Activated CD8-positive, alpha-beta T cell treated with anti-CD3 and anti-CD28 coated beads for 36 hours (primary cell): ENCODE results near the gene ZDHHC3. TPM values are rescaled to one million over a fixed set of nuclear protein-coding genes. Genes with fewer than 3 reads are reported as not detected.

Experiments used
- ATAC-seq: fragments of 200-7000 bp; cut with Tn5 transposase; one replicate; pipeline ENCODE4 v1.10.0; 2021; ENCODE audit warnings: mild to moderate bottlenecking, moderate library complexity
- CTCF ChIA-PET: fragments of 350-600 bp; sonication (Branson Sonifier 250); formaldehyde crosslinking; loops from one replicate; lab custom pipeline; 2021; ENCODE audit warnings: antibody characterized with exemption; lab: Charles Lee
- POLR2A ChIA-PET: fragments of 350-600 bp; sonication (Branson Sonifier 250); formaldehyde crosslinking; loops from one replicate; lab custom pipeline; 2021; ENCODE audit warnings: antibody characterized with exemption; lab: Charles Lee
- DNase-seq: peaks from one replicate; pipeline ENCODE4 v3.0.0-alpha.2; 2020
- H3K27ac Mint-ChIP-seq: one replicate; pipeline ENCODE4 v1.8.0; 2021; ENCODE audit warnings: mild to moderate bottlenecking, mixed read lengths
- H3K27me3 Mint-ChIP-seq: one replicate; pipeline ENCODE4 v1.8.0; 2021; ENCODE audit warnings: mixed read lengths
- H3K36me3 Mint-ChIP-seq: one replicate; pipeline ENCODE4 v1.8.0; 2021; ENCODE audit warnings: low read depth, mixed read lengths
- H3K4me1 Mint-ChIP-seq: one replicate; pipeline ENCODE4 v1.8.0; 2021; ENCODE audit warnings: low read depth, mixed read lengths
- H3K4me3 Mint-ChIP-seq: one replicate; pipeline ENCODE4 v1.8.0; 2021; ENCODE audit warnings: mild to moderate bottlenecking, moderate library complexity, mixed read lengths
- H3K9me3 Mint-ChIP-seq: one replicate; pipeline ENCODE4 v1.8.0; 2021; ENCODE audit warnings: mixed read lengths
- intact Hi-C: fragments of 100-400 bp; cut with micrococcal nuclease; formaldehyde crosslinking; loops from one replicate; pipeline ENCODE4 v1.10.0; 2022
- total RNA-seq, 2 experiments: library from RNA; stranded (reverse); gene quantifications; one replicate each; pipeline ENCODE4 v1.2.3, GENCODE V29; 2021
- TF ChIP-seq, protein P1 (sequence below): fragments of 200-600 bp; IDR thresholded peaks from one replicate; pipeline ENCODE4 v1.8.0; 2022; ENCODE audit warnings: antibody characterized with exemption, mild to moderate bottlenecking

The ZDHHC3 gene
- total RNA-seq, 2 experiments from 2014 or later, result 28.6 to 36.0 TPM

DNA sequence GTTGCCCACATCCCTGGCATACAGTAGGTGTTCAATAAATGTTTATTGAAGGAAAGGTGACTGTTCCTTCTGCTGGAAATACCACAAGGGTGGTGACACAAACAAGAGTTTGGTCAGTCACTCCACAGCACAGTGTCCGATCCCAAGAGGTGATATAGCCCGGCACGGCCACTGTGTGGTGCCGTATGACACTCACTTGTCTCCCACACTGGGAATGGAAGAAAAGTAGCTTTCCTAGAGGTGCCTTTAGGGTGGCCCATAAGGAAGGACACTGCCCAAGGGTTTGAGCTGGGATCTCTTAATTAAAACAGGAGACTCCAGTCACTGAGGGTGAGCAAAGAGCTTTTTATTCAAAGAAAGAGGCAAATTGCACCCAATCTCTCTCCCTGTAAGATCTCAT lies 61.0 kb downstream of the ZDHHC3 start:
- Mint-ChIP-seq H3K4me1 (no peaks in the 10 kb centered on the region), H3K9me3 (no peaks in the 10 kb centered on the region), H3K27ac (no peak overlapping the region), H3K4me3 (no peak overlapping the region), H3K27me3 (peaks cover 2% of the 10 kb centered on the region), H3K36me3 (no peaks in the 10 kb centered on the region)
- ChIA-PET POLR2A (no interaction called here), CTCF (interaction anchor here (0.9 to 3.5 kb wide), 11 partner anchors 10 to 400 kb away, joined by 3 to 23 read pairs (median 3); partner anchors contain the start of genes KIAA1143 and KIF15)
- intact Hi-C loops, result no loop called here
- DNase-seq, result no peak
- TF ChIP-seq, protein P1, sequence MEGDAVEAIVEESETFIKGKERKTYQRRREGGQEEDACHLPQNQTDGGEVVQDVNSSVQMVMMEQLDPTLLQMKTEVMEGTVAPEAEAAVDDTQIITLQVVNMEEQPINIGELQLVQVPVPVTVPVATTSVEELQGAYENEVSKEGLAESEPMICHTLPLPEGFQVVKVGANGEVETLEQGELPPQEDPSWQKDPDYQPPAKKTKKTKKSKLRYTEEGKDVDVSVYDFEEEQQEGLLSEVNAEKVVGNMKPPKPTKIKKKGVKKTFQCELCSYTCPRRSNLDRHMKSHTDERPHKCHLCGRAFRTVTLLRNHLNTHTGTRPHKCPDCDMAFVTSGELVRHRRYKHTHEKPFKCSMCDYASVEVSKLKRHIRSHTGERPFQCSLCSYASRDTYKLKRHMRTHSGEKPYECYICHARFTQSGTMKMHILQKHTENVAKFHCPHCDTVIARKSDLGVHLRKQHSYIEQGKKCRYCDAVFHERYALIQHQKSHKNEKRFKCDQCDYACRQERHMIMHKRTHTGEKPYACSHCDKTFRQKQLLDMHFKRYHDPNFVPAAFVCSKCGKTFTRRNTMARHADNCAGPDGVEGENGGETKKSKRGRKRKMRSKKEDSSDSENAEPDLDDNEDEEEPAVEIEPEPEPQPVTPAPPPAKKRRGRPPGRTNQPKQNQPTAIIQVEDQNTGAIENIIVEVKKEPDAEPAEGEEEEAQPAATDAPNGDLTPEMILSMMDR, result no peak
- no peak for ATAC-seq

DNA sequence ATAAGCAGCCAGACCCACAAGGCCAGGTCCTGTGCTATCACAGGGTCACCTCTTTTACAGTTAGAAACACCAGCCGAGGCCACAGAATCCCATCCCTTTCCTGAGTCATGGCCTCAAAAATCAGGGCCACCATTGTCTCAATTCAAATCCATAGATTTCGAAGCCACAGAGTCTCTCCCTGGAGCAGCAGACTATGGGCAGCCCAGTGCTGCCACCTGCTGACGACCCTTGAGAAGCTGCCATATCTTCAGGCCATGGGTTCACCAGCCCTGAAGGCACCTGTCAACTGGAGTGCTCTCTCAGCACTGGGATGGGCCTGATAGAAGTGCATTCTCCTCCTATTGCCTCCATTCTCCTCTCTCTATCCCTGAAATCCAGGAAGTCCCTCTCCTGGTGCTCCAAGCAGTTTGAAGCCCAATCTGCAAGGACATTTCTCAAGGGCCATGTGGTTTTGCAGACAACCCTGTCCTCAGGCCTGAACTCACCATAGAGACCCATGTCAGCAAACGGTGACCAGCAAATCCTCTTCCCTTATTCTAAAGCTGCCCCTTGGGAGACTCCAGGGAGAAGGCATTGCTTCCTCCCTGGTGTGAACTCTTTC lies 62.0 kb downstream of the ZDHHC3 start:
- CTCF ChIA-PET, result interaction anchor here (0.6 to 3.5 kb wide), 21 partner anchors 8 to 399 kb away, joined by 3 to 23 read pairs (median 3); partner anchors contain the start of genes KIAA1143 and KIF15
- POLR2A ChIA-PET, result no interaction called here
- Mint-ChIP-seq H3K9me3 (no peaks in the 10 kb centered on the region), H3K27me3 (peaks cover 6% of the 10 kb centered on the region), H3K4me1 (no peaks in the 10 kb centered on the region), H3K36me3 (no peaks in the 10 kb centered on the region), H3K27ac (no peak overlapping the region), H3K4me3 (no peak overlapping the region)
- intact Hi-C loops, result loop anchor here (2.0 kb wide), 1 partner anchor 381 kb away; no protein-coding TSS in a partner anchor
- peak; percentile 83 for ATAC-seq
- TF ChIP-seq, protein P1, result peak; percentile 78
- peak; percentile 77 for DNase-seq

DNA sequence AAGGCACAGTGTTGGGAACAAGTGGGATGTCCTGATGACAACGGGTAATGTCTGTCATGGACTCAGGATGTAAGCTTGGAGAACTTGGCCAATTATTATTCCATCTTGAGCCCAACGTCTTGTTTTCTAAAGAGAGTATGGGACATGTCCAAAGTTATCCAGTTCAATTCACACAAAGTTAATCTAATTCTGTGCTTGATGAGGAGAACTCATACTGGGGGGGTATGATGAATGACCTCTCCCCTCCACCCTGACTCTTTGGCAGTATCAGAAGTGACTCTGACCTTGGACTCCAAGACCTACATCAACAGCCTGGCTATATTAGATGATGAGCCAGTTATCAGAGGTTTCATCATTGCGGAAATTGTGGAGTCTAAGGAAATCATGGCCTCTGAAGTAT lies 65.3 kb downstream of the ZDHHC3 start:
- intact Hi-C loops, result no loop called here
- Mint-ChIP-seq H3K36me3 (no peaks in the 10 kb centered on the region), H3K9me3 (no peaks in the 10 kb centered on the region), H3K4me3 (no peak overlapping the region), H3K27ac (no peak overlapping the region), H3K4me1 (no peaks in the 10 kb centered on the region), H3K27me3 (peaks cover 15% of the 10 kb centered on the region)
- TF ChIP-seq, protein P1, result no peak
- ChIA-PET CTCF (no interaction called here), POLR2A (no interaction called here)
- ATAC-seq, result no peak
- DNase-seq, result no peak

DNA sequence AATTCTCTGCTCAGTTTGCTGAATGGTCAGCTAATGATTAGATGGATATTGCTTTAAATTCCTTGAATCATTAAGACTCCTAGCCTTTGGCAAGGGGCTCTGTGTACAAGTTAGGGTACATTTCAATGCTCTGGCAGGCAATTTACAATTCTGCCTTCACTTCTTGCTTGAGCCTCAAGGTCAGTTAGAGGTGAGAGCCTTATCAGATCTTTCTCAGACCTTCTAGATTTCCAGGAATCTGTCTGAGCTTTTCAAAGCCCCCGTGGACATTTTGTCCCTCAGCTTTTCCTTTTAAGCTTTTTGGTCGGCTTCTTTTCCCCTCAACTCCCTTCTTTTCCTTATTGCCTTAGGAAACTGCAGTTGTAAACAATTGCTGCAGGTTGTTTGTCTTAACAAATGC lies 66.9 kb downstream of the ZDHHC3 start:
- Mint-ChIP-seq H3K9me3 (no peaks in the 10 kb centered on the region), H3K4me3 (no peak overlapping the region), H3K36me3 (no peaks in the 10 kb centered on the region), H3K27ac (no peak overlapping the region), H3K27me3 (peaks cover 15% of the 10 kb centered on the region), H3K4me1 (no peaks in the 10 kb centered on the region)
- intact Hi-C loops, result no loop called here
- no peak for DNase-seq
- no peak for ATAC-seq
- ChIA-PET POLR2A (no interaction called here), CTCF (interaction anchor here (0.9 to 1.7 kb wide), 2 partner anchors 8 to 20 kb away, joined by 3 to 4 read pairs; no protein-coding TSS in a partner anchor)
- TF ChIP-seq, protein P1, result no peak

DNA sequence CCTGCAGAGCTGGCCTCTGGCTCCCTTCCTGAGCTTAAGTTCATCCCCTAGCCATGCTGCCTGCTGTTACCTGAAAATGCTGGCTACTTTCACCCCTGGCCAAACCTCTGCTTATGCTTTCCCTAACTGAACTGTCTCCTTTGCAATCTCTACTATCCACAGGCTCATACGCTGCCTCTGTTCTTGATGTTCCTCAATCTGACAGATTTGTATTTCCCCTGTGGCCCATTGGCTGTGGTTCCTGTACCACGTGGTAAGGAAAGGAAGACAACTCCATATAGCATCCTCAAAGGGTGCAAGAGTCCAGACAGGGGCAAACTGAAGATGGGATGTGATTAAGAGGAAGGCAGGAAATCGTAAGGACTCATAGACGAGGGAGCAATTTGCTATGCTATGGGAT lies 68.4 kb downstream of the ZDHHC3 start:
- intact Hi-C loops, result no loop called here
- POLR2A ChIA-PET, result no interaction called here
- Mint-ChIP-seq H3K36me3 (no peaks in the 10 kb centered on the region), H3K27me3 (peaks cover 15% of the 10 kb centered on the region), H3K27ac (no peak overlapping the region), H3K4me3 (no peak overlapping the region), H3K4me1 (no peaks in the 10 kb centered on the region), H3K9me3 (no peaks in the 10 kb centered on the region)
- CTCF ChIA-PET, result interaction anchor here (1.6 to 1.7 kb wide), 2 partner anchors 9 to 13 kb away, joined by 3 to 4 read pairs; no protein-coding TSS in a partner anchor
- DNase-seq (no peak), ATAC-seq (no peak)
- TF ChIP-seq, protein P1, result no peak
